CD4-positive, alpha-beta T cell treated with Interleukin-6 at 100 ng/mL for 8 hours (primary cell): ENCODE results near the gene CISH.

Experiments
- DNase-seq: peaks from one replicate; pipeline ENCODE4 v3.0.0-alpha.2; 2020; ENCODE audit warnings: mixed read lengths, low spot score

Gene CISH

DNA sequence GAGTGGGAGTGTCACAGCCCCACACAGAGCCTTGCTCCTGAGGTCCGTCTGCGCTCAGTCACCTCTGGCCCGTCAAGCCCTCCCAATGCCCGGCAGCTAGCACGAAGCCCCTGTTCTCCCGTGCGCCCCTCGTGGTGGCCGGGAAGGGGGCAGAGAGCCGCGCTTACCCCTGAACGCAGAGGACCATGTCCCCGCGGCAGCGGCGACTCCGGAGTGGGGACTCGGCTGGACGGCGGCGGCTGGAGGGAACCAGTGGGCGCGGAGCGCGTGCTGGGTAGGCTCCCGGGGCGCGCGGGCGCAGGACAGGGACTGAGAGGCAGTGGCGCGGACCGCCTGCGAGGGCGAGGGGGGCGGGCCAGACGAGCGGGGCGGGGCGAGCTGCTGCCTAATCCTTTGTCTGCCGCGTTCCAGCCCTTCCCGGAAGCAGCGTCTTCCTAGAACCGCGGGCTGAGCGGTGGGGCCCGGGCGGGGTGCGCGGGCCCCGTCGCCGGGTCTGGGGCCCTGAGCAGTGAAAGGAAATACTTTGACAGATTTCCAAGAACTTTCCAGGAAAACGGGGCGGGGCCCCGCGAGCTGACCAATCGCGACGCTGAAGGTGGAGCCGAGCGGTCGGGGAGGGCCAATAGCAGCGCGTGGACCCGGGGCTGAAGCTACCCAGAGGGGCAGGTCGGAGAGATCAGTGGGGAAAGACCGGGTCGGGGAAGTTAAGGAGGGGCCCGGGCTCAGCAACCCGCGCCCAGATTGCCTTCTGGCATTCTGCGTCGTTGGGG is at the start of gene CISH:
Gene CISH (minus strand): TSS at position 311 of the 770 bp plus-strand sequence. CDS start 124 bp downstream, at position 187.
- peak; percentile 88 for DNase-seq

DNA sequence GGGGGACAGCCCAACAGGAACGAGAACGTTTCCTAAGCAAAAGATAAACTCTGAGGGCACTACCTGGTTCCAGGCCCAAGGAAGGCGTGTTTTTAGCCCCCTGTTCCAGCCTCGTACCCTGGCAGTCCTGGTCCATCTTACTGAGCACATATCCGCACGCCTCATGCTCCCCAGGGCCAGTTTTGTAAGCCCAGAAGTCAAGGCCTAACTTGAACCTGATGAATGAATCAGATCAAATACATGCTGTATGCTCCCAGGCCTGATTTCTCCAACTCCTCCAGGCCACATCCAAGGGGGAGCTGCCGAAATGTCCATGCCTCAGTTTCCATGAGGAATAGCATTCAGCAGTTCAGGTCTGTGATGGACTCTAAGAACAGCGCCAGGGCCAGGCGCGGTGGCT is 48.8 kb upstream of the CISH start:
- DNase-seq = no peak

- no peak for DNase-seq
Measured at GRCh38 chr3:50658831-50659230, 47.3 kb upstream of the CISH start.

DNA sequence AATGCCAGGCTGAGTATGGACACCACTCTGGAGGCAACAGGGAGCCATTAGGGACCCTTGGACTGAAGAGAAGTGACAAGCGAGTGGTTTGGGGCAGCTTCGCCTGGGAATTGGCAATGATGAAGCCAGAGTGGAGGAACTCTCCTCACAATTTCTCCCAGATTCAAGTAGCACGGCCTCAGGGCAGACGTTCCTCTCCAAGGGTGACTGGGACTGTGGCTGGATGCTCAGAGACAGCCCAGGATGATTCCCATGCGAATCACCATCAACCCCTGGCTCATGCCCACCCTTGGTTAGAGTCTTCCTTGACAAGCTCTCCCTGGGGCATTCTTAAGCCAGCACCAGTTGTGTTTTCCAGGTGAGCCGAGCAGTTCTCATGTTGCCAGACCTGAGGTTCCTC is 46.8 kb upstream of the CISH start:
- no peak for DNase-seq

GRCh38 chr3:50657816-50658215 is 46.2 kb upstream of the CISH start:
- no peak for DNase-seq

DNA sequence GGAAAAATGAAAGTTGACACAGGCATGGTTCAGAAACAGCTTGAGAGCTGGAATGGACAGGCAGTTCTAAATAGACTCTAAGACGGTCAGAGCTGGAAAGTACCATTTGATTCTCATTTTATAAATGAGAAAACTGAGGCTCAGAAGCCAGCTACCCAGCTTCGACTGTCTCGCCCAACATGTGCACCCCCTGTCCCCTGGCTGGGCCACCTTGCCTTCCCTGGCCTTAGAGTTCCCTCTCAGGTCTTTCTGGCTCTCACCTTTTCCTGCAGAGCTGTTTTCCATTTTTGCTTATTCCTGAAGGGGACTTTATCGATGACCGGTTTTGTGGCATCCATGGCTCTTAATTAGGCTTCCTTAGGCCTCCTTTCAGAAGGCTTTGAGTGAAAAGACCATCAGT is 45.8 kb upstream of the CISH start:
- no peak for DNase-seq

DNA sequence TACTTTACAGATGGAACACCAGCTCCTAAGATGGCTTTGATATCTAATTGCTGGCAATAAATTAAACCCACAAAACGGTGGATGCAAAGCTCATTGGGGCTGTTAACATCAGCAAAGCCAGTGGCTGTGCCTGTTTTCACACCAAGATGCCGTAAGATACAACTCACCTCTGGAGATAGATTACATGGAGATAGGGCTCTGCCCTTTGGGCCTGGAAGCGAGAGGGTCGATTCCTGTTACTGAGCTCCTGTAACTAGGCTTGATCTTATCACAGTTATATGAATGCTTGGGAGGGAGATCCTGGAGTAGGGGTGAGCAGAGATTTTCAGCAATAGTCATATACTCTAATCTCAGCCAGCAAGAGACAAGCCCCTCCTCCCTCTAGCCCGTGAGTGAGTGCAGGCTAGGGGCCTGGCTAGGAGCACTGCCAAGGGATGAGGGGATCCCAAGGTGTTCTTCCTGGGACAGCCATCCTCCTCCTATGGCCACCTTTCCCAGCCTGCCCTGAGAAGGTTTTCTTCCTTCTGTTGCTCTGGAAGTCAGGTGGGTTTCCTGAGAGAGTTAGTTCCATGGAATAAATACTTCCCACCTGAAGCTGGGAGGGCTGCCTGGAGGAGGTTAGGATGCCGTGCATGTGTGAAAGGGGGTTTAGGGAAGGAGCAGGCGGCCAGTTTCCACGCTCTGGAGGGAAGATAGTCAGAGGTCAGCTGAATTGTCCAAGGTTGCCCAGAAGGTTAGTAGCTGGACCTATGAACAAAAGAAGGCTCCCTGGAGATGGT is 45.0 kb upstream of the CISH start:
- no peak for DNase-seq

DNA sequence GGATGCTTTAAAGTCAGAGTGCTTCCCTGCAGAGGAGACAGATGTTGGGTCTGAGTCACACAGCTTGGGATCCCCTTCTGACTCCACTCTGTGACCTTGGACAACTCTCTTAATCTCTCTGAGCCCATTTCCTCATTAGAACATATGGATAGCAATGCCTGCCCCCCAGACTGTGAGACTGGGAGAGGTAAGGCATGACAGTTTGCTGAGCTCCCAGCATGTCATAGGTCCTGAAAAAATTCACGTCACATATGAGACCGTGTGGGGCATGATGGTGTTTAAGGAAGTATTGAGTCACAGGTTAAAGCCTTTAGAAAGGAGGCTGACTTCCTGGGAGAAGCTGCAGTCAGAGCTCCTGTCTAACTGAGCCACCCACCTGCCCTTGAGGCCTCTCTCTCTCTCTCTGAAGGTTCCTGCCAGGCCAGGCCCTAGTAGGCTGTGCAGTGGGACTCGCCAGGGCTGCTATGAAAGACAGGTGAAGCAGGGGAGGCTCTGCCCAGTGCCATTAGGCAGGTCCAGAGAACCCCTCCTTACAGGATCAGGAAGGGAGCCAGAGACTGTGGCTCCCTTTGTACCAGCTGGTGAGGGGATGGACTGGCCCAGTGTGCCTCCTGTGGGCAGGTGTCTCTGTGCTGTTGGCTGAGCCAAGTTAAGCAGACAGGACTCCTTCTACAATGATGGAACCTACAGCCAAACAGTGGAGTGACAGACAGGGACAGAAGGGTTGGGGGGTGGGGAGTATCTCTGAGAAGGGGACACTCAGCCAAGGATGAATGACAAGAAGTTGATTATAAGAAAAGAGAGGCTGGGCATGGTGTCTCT is 43.6 kb upstream of the CISH start:
- DNase-seq = no peak

- no peak for DNase-seq
Measured at GRCh38 chr3:50653937-50654595, 42.5 kb upstream of the CISH start.

GRCh38 chr3:50652709-50653108 is 41.1 kb upstream of the CISH start:
- peak; percentile 59 for DNase-seq

- DNase-seq = no peak
Measured at GRCh38 chr3:50651920-50652529, 40.5 kb upstream of the CISH start.

DNA sequence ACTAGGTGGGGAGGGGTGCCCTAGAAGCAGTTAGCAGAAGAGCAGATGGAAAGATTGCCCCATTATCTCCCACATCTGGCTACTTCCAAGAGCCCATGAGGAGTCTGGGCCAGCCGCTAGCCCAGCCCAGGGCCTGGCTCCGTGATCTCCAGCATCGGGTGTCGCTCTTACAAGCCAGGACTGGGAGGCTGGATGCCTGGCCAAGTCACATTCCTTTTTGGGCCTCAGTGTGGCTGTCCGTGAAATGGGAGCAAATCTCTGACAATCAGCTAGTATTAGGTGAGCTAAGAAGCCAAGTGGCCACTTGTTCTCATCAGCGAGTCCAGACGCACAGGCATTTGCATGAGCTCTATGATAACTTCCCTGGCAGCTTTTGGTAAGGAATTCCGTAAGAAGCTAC is 39.9 kb upstream of the CISH start:
- no peak for DNase-seq

GRCh38 chr3:50650018-50650417 is 38.4 kb upstream of the CISH start:
- DNase-seq = no peak

DNA sequence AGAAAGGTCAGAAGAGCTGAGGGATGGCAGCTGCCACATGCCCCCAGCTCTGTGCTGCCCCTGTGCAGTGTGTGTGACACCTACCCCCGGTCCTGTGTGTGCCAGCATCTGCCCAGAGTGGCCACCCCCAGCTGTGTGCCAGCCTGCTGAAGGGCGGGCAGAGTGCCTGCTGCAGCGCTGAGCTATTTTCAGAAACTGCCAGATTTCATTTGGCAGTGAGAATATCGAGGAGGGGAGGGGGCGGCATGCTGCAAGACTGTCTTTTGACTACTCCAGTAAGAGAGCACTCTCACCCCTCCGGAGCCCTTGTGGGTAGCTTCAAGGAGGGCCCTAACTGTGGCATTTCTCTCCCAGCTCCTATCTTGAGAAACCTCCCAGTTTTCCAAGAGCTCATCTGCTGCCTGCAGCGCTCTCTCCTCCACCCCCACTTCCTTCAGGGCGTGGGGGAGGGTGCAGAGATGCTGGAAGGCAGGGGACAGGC is 37.9 kb upstream of the CISH start:
- no peak for DNase-seq

GRCh38 chr3:50648944-50649343 is 37.4 kb upstream of the CISH start:
- DNase-seq = no peak

DNA sequence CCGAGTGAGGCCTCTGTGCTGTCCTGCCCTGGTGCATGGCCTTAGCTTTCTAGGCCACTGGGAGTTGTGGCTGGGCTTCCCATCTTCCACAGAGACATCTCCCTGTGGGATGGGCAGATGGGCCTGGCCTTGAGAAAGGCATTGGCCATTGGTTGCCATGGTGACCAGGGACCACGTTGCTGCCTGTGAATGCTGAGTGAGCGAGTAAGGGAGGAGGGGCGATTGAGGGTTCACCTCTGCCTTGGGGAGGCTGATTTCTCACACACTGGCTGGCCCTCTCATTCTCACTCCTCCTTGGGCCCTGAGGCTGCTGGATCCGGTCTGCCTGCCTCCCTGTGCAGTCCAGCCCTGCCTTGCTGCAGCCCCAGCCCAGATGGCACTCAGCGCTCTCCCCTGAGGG is 36.7 kb upstream of the CISH start:
- no peak for DNase-seq

DNA sequence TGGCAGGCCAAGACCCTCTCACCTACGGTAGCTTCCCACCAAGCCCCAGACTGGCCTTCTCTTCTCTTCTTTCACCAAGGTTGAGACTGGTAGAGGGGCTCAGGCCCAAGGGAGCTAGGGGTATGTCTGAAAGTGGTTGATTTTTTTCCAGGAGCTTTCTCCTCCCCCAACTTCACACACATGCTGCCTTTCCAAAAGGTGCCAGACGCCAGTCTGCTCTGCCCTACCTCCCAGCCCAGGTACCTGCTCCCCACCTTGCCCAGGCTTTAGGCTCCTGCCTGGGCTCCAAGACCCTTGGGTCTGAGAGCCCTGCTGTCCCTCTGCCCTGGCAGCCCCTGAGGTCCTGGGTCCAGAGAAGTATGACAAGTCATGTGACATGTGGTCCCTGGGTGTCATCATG is 33.8 kb upstream of the CISH start:
- DNase-seq = no peak

- DNase-seq = no peak
Measured at GRCh38 chr3:50644561-50644960, 33.0 kb upstream of the CISH start.

GRCh38 chr3:50642382-50642781 is 30.8 kb upstream of the CISH start:
- no peak for DNase-seq

- no peak for DNase-seq
Measured at GRCh38 chr3:50639055-50639494, 27.5 kb upstream of the CISH start.

GRCh38 chr3:50637945-50638344 is 26.4 kb upstream of the CISH start:
- no peak for DNase-seq
